ENCODE data around the gene KSR2. TPM values are rescaled to one million over a fixed set of nuclear protein-coding genes. Genes with fewer than 3 reads are reported as not detected.

The KSR2 gene
- total and polyA plus RNA-seq, 9 donors = under 0.01 to 0.15 (median 0.08) TPM; not detected in 4

DNA sequence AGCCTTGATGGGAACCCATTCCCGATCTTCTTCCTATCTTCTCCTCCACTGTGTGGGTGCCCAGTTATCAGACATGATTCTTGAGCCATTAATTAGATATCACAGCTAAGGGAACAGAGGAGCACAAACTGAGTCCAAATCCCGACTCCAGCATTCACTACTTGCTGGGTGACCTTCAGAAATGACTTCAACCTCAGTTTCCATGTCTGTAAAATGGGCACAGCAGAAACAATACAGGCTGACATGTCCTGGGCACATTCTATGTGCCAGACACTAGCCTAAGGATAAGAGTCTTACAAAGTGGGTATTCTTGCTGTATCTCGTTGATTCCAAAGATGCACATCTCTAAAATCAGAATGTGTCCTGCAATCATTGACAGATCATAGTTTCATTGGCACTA, 478.7 kb downstream of the KSR2 start:
- H3K9me3 ChIP-seq = no peaks in the 10 kb centered on the region
- H3K27ac ChIP-seq = no peak overlapping the region
- no peak for DNase-seq
- H3K27me3 ChIP-seq = no peaks in the 10 kb centered on the region
- no peak overlapping the region for H3K4me3 ChIP-seq
- intact Hi-C loops (cut with DNase I) = no loop called here
- no peaks in the 10 kb centered on the region for H3K4me1 ChIP-seq (ENCODE audit: insufficient read depth)
- 81 to 82% (median 82%) methylated on average over 3 of the region's 3 CpGs for WGBS, 3 donors
- TF ChIP-seq CTCF (IDR thresholded peaks at IDR 0.05) (no peak), POLR2A (IDR thresholded peaks at IDR 0.05) (no peak), EP300 (IDR thresholded peaks at IDR 0.05) (no peak)
- H3K36me3 ChIP-seq = no peaks in the 10 kb centered on the region

- intact Hi-C loops (cut with DNase I) = no loop called here
- no peaks in the 10 kb centered on the region for H3K27me3 ChIP-seq
- no peaks in the 10 kb centered on the region for H3K36me3 ChIP-seq
- no peak for DNase-seq
- no peaks in the 10 kb centered on the region for H3K9me3 ChIP-seq
- no peak overlapping the region for H3K4me3 ChIP-seq
- no peaks in the 10 kb centered on the region for H3K4me1 ChIP-seq (ENCODE audit: insufficient read depth)
- WGBS, 3 donors = 83 to 87% (median 83%) methylated on average over 3 of the region's 3 CpGs
- TF ChIP-seq POLR2A (IDR thresholded peaks at IDR 0.05) = no peak
- TF ChIP-seq CTCF (IDR thresholded peaks at IDR 0.05) = no peak
- no peak for TF ChIP-seq EP300 (IDR thresholded peaks at IDR 0.05)
- H3K27ac ChIP-seq = no peak overlapping the region
Observed at GRCh38 chr12:117489671-117490070, 479.1 kb downstream of the KSR2 start.

DNA sequence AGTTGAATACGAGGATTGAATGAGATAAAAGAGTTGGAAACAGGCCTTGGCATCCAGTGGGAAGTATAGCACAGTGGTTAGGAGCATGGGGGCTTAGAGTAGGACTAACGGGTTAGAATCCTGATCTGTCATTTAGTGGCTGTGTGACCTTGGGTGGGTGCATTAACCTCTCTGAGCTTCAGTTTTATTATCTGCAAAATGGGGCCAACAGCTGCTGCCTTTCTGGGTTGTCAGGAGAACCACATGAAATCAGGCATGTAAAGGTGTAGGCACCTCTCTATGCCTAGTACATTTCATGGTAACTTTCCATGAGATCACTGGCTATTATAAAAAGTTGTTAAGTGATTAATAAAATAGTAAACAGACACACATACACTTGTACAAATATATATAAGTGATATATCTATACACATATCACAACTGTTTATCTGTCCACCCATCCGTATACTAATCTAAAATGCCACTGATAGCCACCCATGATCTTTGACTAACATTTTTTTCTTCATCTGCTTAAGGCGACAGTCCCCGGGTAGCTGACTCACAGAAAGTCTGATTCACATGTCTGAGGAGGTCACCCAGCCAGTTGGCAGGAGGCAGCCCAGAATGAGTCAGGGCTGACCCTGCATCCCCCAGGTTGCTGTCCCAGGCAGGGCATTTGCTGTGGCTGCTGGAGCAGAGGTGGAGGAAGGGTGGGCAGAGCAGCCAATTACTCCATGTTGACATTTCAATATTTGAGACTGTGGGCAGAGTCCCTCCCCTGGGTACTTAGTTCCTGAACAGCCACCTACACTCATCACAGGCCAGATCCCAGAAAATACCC, 481.7 kb downstream of the KSR2 start:
- Histone ChIP-seq H3K4me3 (no peak overlapping the region), H3K36me3 (no peaks in the 10 kb centered on the region), H3K27ac (no peak overlapping the region), H3K4me1 (ENCODE audit: insufficient read depth) (no peaks in the 10 kb centered on the region), H3K9me3 (no peaks in the 10 kb centered on the region), H3K27me3 (no peaks in the 10 kb centered on the region)
- DNase-seq = no peak
- TF ChIP-seq EP300 (IDR thresholded peaks at IDR 0.05) (no peak), POLR2A (IDR thresholded peaks at IDR 0.05) (no peak), CTCF (IDR thresholded peaks at IDR 0.05) (no peak)
- 47 to 56% (median 48%) methylated on average over 5 of the region's 5 CpGs for whole genome bisulfite sequencing, 3 donors
- intact Hi-C loops (cut with DNase I) = no loop called here

GRCh38 chr12:117485984-117486839, 482.6 kb downstream of the KSR2 start:
- 59 to 68% (median 63%) methylated on average over 10 of the region's 10 CpGs for WGBS, 3 donors
- intact Hi-C loops (cut with DNase I) = no loop called here
- H3K27ac ChIP-seq = no peak overlapping the region
- H3K36me3 ChIP-seq = no peaks in the 10 kb centered on the region
- no peaks in the 10 kb centered on the region for H3K27me3 ChIP-seq
- no peaks in the 10 kb centered on the region for H3K9me3 ChIP-seq
- no peaks in the 10 kb centered on the region for H3K4me1 ChIP-seq (ENCODE audit: insufficient read depth)
- no peak for DNase-seq
- TF ChIP-seq POLR2A (IDR thresholded peaks at IDR 0.05) (no peak), EP300 (IDR thresholded peaks at IDR 0.05) (no peak), CTCF (IDR thresholded peaks at IDR 0.05) (no peak)
- H3K4me3 ChIP-seq = no peak overlapping the region

All from ovary (tissue), 9 donors.